Common myeloid progenitor, CD34-positive (primary cell): ENCODE results near the gene SSBP2.

Experiments used
- CTCF ChIA-PET: fragments of 350-600 bp; sonication (Branson Sonifier 250); formaldehyde crosslinking; loops from one replicate; lab custom pipeline; 2021; ENCODE audit warnings: antibody characterized with exemption; lab: Charles Lee
- POLR2A ChIA-PET: fragments of 350-600 bp; sonication (Branson Sonifier 250); formaldehyde crosslinking; loops from one replicate; lab custom pipeline; 2021; ENCODE audit warnings: antibody characterized with exemption; lab: Charles Lee
- DNase-seq, 3 donors: peaks; one replicate each; pipeline versions ENCODE4 v3.0.0 to v3.0.0-alpha.2; 2013
- H3K27ac ChIP-seq, 2 experiments: 1 replicate in 1 of 2; 2 replicates in 1 of 2; pipeline ENCODE4 v1.7.0; 2013; ENCODE audit warnings: inconsistent platforms in 2 of 2, low read length in 2 of 2, mild to moderate bottlenecking in 2 of 2, low read depth in 1 of 2, moderate library complexity in 1 of 2; ENCODE audit not compliant: severe bottlenecking in 2 of 2, insufficient read depth in 1 of 2, poor library complexity in 1 of 2
- H3K27me3 ChIP-seq, 5 experiments: replicated peaks in 2 of 5; 1 replicate in 3 of 5; 2 replicates in 2 of 5; pipeline versions ENCODE4 v1.6.1 to v1.7.0; 2013; ENCODE audit warnings: low read length in 4 of 5, mild to moderate bottlenecking in 2 of 5, moderate library complexity in 2 of 5, inconsistent platforms in 1 of 5; ENCODE audit not compliant: insufficient read depth in 5 of 5, control insufficient read depth in 4 of 5
- H3K36me3 ChIP-seq, 4 experiments: 1 replicate in 2 of 4; 2 replicates in 2 of 4; pipeline versions ENCODE4 v1.6.1 to v1.7.0; 2013; ENCODE audit warnings: low read length in 3 of 4, control low read depth in 1 of 4, mild to moderate bottlenecking in 1 of 4; ENCODE audit not compliant: control insufficient read depth in 4 of 4, insufficient read depth in 4 of 4
- H3K4me1 ChIP-seq, 4 experiments: 1 replicate in 3 of 4; 2 replicates in 1 of 4; pipeline versions ENCODE4 v1.6.1 to v1.7.1; 2013; ENCODE audit warnings: low read length in 3 of 4, mild to moderate bottlenecking in 3 of 4, control low read depth in 1 of 4, inconsistent platforms in 1 of 4, moderate library complexity in 1 of 4; ENCODE audit not compliant: control insufficient read depth in 4 of 4, insufficient read depth in 4 of 4; ENCODE audit errors: control extremely low read depth in 1 of 4
- H3K4me3 ChIP-seq, 7 experiments: 1 replicate in 4 of 7; 2 replicates in 3 of 7; pipeline versions ENCODE4 v1.5.1 to v1.7.0; 2013; ENCODE audit warnings: mild to moderate bottlenecking in 7 of 7, low read length in 6 of 7, moderate library complexity in 6 of 7, inconsistent platforms in 2 of 7, low read depth in 2 of 7, control low read depth in 1 of 7; ENCODE audit not compliant: insufficient read depth in 4 of 7, control insufficient read depth in 1 of 7; ENCODE audit errors: extremely low read depth in 1 of 7
- H3K9me3 ChIP-seq, 5 experiments: 1 replicate in 4 of 5; 2 replicates in 1 of 5; pipeline versions ENCODE4 v1.6.1 to v1.7.1; 2013; ENCODE audit warnings: low read length in 4 of 5, mild to moderate bottlenecking in 2 of 5, inconsistent platforms in 1 of 5, low read depth in 1 of 5, moderate library complexity in 1 of 5; ENCODE audit not compliant: control insufficient read depth in 4 of 5, insufficient read depth in 2 of 5; ENCODE audit errors: control extremely low read depth in 1 of 5
- WGBS: methylation state at CpG from one replicate; pipeline ENCODE4 v1.1.5; 2013; ENCODE audit not compliant: insufficient coverage; 5-methylcytosine and 5-hydroxymethylcytosine counted together

Gene SSBP2

DNA sequence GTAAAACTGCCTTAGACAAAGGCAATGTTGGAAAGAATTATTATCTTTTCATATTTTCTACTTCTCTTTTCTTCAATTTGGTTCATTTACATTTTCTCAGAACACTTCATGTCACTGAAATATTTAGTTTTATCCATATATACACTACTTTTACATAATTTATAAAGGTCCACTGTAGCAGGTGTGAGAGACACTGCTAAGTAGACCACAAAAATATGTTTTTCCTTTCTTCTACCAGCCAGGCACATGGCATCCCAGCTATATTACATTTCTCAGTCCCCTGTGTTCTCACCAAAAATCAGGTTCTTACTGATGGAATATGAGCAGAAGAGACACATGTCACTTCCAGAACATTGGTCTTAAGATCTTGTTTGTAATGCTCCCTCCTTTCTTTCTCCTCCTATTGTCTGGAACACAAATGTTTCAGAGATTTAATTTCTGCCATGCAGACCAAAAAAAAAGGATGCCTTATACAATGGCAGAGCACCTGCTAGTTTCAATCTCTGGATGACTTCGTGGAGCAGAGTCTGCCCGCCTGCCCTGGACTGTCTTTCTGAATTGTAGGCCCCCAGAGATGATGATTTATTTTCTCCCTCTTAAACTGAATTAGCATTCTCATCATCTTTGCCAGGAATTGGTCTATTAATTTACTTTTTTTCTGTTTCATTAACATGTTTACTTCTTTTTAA is 231.5 kb downstream of the SSBP2 start:
- Histone ChIP-seq H3K27ac (peak overlapping the region in 1 of 2 experiments; percentile 14), H3K4me3 (no peak overlapping the region), H3K36me3 (peaks cover 0 to 3% (median 0%) of the 10 kb centered on the region in 4 experiments), H3K27me3 (no peaks in the 10 kb centered on the region), H3K4me1 (peaks cover 0 to 12% (median 7%) of the 10 kb centered on the region in 4 experiments), H3K9me3 (no peaks in the 10 kb centered on the region)
- ChIA-PET CTCF (no interaction called here), POLR2A (no interaction called here)
- WGBS = 92% methylated on average over 2 of the region's 2 CpGs
- no peak for DNase-seq

DNA sequence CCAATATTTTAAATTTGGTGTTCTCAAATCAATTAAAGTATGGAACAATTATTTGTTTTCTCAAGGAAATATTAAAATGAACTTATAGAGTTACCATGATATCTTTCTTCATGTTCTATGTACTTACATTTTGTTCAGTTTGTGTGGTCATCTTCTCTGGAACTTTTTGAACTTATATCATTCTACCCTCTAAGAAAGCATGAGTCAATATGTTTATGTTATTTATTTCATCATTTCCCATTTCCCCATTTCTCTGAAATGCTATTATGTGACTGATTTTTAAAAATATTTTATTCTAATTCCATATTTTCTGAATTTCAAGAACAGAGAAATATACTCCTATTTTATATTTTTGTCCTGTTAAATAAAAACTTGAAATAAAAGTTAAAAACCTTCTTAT is 233.4 kb downstream of the SSBP2 start:
- DNase-seq = peak in 2 of 3 donors; percentile 42 to 50
- ChIA-PET CTCF (interaction anchor here (1.1 to 1.5 kb wide), 3 partner anchors 14 to 333 kb away, joined by 3 read pairs; no protein-coding TSS in a partner anchor), POLR2A (no interaction called here)
- Histone ChIP-seq H3K27ac (no peak overlapping the region), H3K9me3 (no peaks in the 10 kb centered on the region), H3K36me3 (peaks cover 0 to 7% (median 0%) of the 10 kb centered on the region in 4 experiments), H3K4me1 (peaks cover 0 to 21% (median 7%) of the 10 kb centered on the region in 4 experiments), H3K27me3 (no peaks in the 10 kb centered on the region), H3K4me3 (no peak overlapping the region)

DNA sequence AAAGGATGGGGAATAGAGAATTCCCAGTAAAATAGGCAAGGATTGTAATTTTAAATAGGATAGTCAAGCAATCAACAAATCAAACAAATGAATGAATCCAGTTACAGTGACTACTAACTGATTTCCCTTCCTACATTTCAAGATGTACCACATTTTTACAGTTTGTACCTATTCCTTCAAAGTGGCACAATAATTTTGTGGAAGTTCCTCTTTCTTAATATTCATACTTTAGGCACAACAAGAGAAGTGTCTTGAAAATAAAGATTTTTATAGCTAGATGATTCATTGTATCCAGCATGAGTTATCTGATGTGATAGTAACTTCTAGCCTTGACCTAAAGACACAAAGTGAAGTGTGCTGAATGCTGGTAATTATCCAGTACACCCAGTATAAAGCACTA is 234.8 kb downstream of the SSBP2 start:
- H3K27me3 ChIP-seq = no peaks in the 10 kb centered on the region
- ChIA-PET CTCF (interaction anchor here (0.8 to 1.5 kb wide), 9 partner anchors 9 to 335 kb away, joined by 3 to 4 read pairs (median 3); no protein-coding TSS in a partner anchor), POLR2A (interaction anchor here (0.6 kb wide), 1 partner anchor 336 kb away, joined by 3 read pairs; no protein-coding TSS in a partner anchor)
- no peaks in the 10 kb centered on the region for H3K9me3 ChIP-seq
- peak in 2 of 3 donors; percentile 63 to 77 for DNase-seq
- H3K4me1 ChIP-seq = peaks cover 0 to 21% (median 7%) of the 10 kb centered on the region in 4 experiments
- peaks cover 2 to 8% (median 5%) of the 10 kb centered on the region in 4 experiments for H3K36me3 ChIP-seq
- peak overlapping the region in 1 of 2 experiments; percentile 17 for H3K27ac ChIP-seq
- H3K4me3 ChIP-seq = no peak overlapping the region

DNA sequence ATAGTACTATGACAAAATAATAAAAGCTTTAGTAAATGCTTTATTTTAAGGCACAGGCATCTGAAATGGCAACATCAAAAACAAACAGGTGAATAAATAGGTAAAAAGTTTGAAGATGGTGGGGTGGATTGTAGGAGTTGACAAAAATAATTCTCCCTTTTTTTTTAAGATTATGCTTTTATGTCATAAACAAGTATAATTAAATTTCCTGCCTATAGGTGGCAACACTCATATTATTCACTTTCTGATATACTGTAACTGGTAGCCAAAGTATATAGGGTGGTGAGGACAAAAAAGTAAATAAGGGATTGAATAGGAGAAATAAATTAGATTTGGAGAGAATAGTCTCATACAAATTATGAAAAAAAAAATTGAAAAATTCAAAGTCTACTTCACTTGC is 236.9 kb downstream of the SSBP2 start:
- H3K9me3 ChIP-seq = no peaks in the 10 kb centered on the region
- DNase-seq = peak in 2 of 3 donors; percentile 52 to 56
- no peak overlapping the region for H3K27ac ChIP-seq
- peaks cover 1 to 24% (median 7%) of the 10 kb centered on the region in 4 experiments for H3K4me1 ChIP-seq
- CTCF ChIA-PET = interaction anchor here (1.0 kb wide), 1 partner anchor 8 kb away, joined by 3 read pairs; no protein-coding TSS in a partner anchor
- peaks cover 2 to 12% (median 9%) of the 10 kb centered on the region in 4 experiments for H3K36me3 ChIP-seq
- POLR2A ChIA-PET = no interaction called here
- no peak overlapping the region for H3K4me3 ChIP-seq
- H3K27me3 ChIP-seq = no peaks in the 10 kb centered on the region

DNA sequence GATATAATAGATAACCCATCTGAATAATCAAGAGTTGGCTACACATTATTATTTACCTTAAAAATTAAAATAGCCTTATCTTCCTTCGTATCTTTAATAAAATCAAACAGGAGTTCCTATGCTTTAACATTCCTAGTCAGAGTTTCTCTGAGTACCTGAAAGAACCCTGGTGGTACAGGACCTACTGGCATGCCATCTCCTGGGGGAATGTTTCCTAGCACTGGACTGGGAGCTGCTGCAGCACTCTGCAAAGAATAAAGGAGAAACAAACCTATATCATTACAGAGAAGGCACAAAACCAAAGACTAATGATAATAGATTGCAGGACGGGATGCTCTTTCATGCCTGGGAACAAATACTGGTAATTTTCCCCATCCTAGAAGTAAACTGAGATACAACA is 237.4 kb downstream of the SSBP2 start:
- 92% methylated on average over 1 of the region's 2 CpGs for WGBS
- Histone ChIP-seq H3K9me3 (no peaks in the 10 kb centered on the region), H3K27me3 (no peaks in the 10 kb centered on the region), H3K4me3 (no peak overlapping the region), H3K4me1 (peaks cover 4 to 29% (median 7%) of the 10 kb centered on the region in 4 experiments), H3K27ac (no peak overlapping the region), H3K36me3 (peaks cover 2 to 12% (median 9%) of the 10 kb centered on the region in 4 experiments)
- DNase-seq = no peak
- ChIA-PET CTCF (interaction anchor here (1.0 to 1.7 kb wide), 2 partner anchors 9 to 228 kb away, joined by 3 to 5 read pairs; no protein-coding TSS in a partner anchor), POLR2A (no interaction called here)

DNA sequence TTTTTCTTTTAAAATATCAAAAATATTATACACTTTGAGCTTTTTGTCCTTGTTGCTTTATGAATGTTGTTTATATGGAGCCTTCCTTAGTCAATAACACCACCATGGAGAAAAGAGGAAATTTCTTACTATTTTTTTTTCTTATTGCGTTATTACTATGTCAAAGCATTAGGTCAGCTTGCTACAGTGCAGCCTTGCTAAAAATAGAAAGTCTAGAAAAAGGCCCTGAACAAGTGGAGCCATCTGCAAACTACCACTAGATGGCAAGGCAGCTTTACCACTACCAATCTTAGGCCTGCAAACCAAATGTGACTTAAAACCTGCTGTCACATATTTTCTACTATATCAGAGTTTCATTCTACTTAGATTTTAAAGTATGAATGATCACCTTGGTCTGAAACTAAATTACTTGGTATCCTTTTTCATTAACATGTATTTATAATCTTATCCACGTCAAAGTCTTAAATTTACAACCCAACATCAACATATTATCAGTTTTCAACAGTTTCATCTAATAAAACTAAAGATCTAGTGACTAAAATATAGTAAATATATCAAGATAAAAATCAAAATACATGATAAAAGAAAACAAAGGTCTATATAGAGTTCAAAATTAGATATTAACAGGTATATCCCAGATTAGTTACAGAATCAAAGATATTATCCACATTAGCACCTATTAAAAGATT is 243.9 kb downstream of the SSBP2 start:
- H3K9me3 ChIP-seq = peaks cover 0 to 4% (median 0%) of the 10 kb centered on the region in 5 experiments
- H3K27ac ChIP-seq = peak overlapping the region; percentile 80 to 89
- WGBS = no CpG with 5 or more reads among the region's 2 CpGs
- H3K4me3 ChIP-seq = peak overlapping the region in 1 of 7 experiments; percentile 4
- DNase-seq = peak; percentile 95 to 97 (median 97)
- H3K4me1 ChIP-seq = peaks cover 4 to 35% (median 17%) of the 10 kb centered on the region in 4 experiments
- no peaks in the 10 kb centered on the region for H3K27me3 ChIP-seq
- H3K36me3 ChIP-seq = peaks cover 3 to 20% (median 8%) of the 10 kb centered on the region in 4 experiments
- ChIA-PET POLR2A (interaction anchor here (1.2 to 1.8 kb wide), 2 partner anchors 244 to 345 kb away, joined by 5 to 6 read pairs; partner anchors contain the start of gene SSBP2), CTCF (interaction anchor here (0.6 to 1.6 kb wide), 10 partner anchors 14 to 664 kb away, joined by 3 to 5 read pairs (median 3); no protein-coding TSS in a partner anchor)
